Prostate gland (tissue), 2 donors: ENCODE measurements around the gene RIT2.

Source experiments
- POLR2A ChIP-seq: fragments of 450-650 bp; IDR thresholded peaks from one replicate; pipeline ENCODE4 v1.6.1; 2016; ENCODE audit warnings: antibody characterized with exemption, mild to moderate bottlenecking
- POLR2AphosphoS5 ChIP-seq: sonication (generic); formaldehyde crosslinking; IDR thresholded peaks from one replicate; pipeline ENCODE4 v1.6.1; 2017; ENCODE audit warnings: antibody characterized with exemption
- TF ChIP-seq, protein P1 (sequence below), 4 experiments: fragments of 200-600 bp in 2 of 4; fragments of 450-650 bp in 2 of 4; sonication (generic) in 2 of 4; IDR thresholded peaks; 1 replicate in 3 of 4; 2 replicates in 1 of 4; pipeline ENCODE4 v1.5.1; 2016 to 2019; ENCODE audit warnings: antibody characterized with exemption in 4 of 4, mild to moderate bottlenecking in 2 of 4, moderate library complexity in 2 of 4

DNA sequence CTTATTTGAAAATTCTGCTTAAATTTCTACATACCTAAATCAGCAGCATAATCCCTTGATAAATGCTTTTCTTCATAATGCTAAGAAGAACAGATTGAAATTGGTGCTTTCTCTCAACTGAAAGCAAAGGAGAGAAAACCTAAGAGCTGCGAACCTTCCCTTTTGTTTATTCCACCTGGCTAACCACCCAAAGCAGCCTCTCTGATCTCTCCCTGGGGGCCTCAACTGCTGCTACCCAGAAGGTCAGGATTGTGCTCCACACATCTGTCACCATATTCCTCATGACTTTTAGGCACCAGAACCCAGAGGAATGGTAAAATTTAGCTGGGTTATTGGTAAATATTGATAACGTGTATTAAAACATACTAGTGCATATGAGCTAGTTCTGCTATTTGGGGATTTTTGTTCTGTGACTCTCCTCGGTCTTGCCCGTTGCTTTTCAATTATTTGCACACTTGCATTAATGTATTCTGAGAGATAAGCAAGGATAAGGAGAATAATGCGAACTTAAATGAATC is 334.1 kb downstream of the RIT2 start:
- TF ChIP-seq, protein P1, sequence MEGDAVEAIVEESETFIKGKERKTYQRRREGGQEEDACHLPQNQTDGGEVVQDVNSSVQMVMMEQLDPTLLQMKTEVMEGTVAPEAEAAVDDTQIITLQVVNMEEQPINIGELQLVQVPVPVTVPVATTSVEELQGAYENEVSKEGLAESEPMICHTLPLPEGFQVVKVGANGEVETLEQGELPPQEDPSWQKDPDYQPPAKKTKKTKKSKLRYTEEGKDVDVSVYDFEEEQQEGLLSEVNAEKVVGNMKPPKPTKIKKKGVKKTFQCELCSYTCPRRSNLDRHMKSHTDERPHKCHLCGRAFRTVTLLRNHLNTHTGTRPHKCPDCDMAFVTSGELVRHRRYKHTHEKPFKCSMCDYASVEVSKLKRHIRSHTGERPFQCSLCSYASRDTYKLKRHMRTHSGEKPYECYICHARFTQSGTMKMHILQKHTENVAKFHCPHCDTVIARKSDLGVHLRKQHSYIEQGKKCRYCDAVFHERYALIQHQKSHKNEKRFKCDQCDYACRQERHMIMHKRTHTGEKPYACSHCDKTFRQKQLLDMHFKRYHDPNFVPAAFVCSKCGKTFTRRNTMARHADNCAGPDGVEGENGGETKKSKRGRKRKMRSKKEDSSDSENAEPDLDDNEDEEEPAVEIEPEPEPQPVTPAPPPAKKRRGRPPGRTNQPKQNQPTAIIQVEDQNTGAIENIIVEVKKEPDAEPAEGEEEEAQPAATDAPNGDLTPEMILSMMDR (IDR thresholded peaks at IDR 0.05): no peak
- TF ChIP-seq POLR2A (no peak), POLR2AphosphoS5 (no peak)
